T-helper 1 cell treated with Interleukin-12 subunit alpha and Interleukin-12 subunit beta and Interleukin-4 antibody, amounts not matched to agents 30 ng/mL and 1 ng/mL, for 36 hours (primary cell): ENCODE data around the gene CGNL1. TPM values are rescaled to one million over a fixed set of nuclear protein-coding genes. Genes with fewer than 3 reads are reported as not detected.

ENCODE experiments used
- intact Hi-C: fragments of 100-400 bp; cut with micrococcal nuclease; formaldehyde crosslinking; loops from one replicate; pipeline ENCODE4 v1.15.1; 2024
- total RNA-seq: library from RNA; stranded (reverse); gene quantifications from 2 replicates; pipeline ENCODE4 v1.2.3, GENCODE V29; 2022

The CGNL1 gene
- total RNA-seq, 1 donor from 2014 or later, result not detected

GRCh38 chr15:57353317-57353804, 22.9 kb upstream of the CGNL1 start:
- intact Hi-C loops, result no loop called here

- intact Hi-C loops, result no loop called here
Measured at GRCh38 chr15:57354436-57355123, 21.7 kb upstream of the CGNL1 start.

DNA sequence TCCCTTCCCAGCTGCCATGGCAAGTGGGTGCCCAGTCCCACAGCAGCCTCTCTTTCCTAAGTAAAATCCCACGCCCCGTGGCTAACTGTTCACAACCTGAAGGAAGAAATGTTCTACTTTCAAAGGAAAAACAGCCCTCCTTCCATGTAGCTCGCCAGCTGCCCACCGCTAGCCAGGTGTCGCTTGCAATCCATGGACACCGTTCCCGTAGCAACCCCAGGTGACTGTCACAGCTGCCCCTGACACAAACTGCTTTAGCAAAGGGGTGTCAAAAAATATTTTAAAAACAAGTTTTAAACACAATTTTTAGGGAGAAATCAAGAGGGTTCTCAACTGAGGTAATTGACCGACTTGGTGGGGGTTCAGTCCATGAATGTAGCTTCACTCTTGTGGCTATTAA, 21.0 kb upstream of the CGNL1 start:
- intact Hi-C loops, result no loop called here

DNA sequence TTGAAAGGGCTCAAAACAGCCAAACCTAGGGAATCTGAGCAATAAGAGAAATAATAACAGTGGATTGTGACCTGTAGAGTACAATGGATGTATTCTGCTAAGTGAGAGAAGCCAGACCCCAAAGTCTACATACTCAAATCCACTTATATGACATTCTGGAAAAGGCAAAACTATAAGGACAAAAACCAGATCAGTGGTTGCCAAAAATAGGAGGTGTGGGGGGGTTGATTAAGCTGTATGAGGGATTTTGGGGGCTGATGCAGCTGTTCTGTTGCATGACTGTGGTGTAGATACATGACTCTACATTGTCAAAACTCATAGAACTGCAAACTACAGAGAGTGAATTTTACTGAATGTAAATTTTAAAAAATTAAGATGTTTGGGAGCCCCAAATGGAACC, 20.1 kb upstream of the CGNL1 start:
- intact Hi-C loops, result no loop called here

DNA sequence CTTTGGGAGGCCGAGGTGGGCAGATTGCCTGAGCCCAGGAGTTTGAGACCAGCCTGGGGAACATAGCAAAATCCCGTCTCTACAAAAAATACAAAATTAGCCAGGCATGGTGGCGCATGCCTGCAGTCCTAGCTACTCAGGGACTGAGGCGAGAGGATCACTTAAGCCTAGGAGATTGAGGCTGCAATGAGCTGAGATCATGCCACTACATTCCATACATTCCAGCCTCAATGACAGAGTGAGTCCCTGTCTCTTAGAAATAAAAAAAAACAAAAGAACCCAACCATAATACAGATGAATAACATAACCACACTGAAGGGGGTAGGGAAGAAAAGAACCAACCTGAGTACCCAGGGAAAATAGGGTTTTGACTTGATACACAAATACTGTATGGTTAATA, 19.7 kb upstream of the CGNL1 start:
- intact Hi-C loops, result no loop called here

DNA sequence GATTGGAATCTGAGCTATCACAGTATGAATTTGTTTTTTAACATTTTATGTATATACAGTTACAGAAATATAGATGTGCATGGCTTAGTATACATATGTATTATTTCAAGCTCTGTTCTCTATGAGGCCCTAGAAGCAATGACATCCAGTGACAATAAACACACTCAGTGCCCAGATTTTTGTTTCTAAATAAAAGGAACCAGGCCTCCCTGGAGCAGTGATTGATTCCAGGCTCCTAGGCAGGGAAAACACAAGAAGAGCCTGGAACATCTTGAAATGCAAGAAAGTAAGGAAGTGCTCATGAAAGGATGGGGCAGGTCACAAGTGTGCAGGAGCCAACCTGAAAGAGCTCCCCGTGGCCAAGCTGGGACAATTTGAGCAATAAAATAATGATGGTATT, 18.5 kb upstream of the CGNL1 start:
- intact Hi-C loops, result no loop called here

DNA sequence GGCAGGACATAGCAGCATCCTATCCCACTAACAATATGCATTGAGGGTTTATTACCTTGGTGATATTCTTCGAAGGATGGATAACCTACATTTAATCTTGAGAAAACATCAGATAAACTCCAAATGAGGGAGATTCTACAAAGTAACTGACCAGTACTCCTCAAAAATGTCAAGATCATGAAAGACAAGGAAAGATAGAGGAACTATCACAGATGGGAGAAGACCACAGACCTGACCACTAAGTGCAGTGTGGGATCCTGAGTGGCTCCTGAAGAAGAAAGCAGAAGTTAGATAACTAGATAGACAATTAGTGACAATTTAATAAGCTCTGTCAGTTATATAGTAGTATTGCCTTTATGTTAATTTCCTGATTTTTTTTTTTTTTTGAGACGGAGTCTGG, 17.7 kb upstream of the CGNL1 start:
- intact Hi-C loops, result no loop called here

DNA sequence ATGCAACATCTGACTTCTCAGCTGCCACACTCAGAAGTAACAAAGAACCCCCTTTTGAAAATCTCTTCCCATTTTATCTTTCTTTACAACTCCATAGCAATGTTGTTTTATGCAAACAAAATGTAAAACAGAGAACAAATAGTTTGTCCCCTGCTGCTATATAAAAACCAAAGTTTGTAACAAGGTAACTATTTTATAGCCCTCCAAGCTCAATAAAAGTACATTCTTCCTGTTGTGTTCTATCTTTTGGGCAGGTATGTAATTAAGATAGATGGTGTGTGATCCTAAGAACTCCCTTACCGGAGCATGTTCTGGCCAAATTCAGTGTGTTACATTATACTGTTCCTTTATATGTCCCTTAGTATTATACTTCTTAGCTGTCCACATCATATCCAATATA, 12.6 kb upstream of the CGNL1 start:
- intact Hi-C loops, result no loop called here

DNA sequence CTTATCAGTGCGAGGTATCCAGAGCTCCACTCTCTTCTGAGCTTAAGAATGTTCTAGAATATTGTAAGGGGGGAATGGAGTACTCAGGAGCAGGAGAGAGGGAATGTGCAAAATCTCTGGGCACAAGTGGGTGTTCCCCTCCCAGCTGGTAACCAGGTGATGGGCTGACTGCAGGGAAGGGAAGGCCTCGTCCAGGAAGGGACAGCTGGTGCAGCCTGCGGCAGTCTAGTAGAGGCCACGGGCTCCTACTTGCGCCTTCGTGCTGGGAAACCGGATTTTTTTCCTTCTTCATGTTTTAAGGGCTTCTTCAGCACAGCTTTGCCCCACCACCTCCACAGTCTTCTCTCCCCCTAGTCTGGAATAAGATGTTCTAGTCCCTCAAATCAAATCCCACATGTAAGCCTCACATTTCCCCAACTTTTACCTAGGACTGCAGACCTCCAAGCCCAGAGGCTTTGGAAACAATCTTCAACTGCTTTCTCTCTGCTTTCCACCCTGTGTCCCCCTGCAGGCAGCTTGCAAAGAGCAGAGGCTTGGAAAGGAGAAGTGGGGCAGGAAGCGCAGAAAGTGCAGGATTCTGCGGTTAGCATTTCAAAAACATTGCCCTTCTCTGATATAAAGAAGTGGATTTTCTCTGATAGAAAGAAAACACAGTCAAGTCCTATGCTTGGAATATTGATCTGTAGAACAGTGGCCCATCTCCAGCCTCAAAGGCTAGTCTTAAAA, 11.9 kb upstream of the CGNL1 start:
- intact Hi-C loops, result no loop called here

GRCh38 chr15:57367556-57367955, 8.7 kb upstream of the CGNL1 start:
- intact Hi-C loops, result no loop called here

GRCh38 chr15:57370929-57371328, 5.4 kb upstream of the CGNL1 start:
- intact Hi-C loops, result no loop called here

DNA sequence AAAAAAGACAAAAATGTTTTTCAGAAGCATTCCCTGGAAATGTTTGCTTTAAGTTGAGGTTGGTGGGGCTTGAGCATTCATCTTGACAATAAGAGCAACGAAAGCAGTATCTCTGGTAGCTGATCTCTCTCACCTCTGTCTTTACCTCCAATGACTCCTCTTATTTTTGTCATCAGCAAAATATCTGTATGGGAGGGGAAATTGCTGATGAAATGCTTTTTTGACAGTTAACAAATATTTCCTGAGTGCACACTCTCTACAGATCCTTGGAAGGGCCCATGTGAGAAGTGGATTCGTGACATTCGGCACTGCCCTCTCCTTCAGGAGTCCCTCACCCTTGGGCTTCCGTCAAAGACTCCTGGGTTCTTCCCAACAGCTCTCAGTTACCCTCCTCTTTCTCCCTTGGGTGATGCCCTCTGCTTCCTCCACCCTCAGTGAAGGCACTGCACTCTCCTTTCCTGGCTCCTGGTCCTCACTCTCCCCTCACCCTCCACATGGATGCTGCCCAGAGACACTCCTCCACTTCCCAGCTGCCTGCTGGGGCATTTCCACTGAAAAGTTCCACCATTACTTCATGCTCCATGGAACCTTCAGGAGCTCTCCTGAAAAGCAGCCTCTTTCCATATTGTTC, 2.9 kb upstream of the CGNL1 start:
- intact Hi-C loops, result no loop called here

GRCh38 chr15:57373882-57374276, 2.4 kb upstream of the CGNL1 start:
- intact Hi-C loops, result no loop called here

DNA sequence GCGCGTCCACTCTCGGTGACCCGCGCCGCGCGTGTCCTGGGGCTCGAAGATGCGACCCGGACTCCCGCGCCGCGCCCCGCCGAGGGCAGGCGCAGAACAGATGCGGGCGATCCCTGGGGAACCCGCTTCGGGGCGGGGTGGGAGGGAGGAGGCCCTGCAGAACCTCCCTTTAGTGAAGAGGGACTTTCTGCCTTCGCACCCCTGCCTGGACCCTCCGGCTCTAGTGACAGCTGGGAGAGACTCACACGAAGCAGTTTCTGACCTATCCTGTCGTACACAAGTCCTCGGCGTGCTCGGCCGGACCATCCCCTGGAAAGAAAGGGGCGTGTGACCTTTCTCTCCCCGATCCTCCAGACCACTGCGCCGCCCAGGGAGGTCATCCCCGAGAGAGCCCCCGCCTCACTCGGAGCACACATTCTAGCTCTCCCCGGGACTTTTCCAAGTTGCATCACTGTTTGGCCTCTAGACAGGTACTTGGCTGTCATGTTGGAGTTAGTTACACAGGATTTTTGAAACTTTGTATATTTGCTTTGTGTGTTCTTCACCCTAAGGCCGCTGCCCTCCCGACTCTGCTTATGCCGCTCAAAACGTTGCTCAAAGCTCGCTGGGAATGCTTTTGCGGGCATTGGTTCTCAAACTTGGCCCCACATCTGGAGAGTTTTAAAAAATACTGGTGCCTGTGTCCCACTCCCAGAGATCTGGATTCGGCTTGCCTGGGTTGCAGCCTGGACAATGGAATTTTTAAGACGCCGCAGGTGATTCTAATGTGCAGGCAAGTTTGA, 582 bp downstream of the CGNL1 start:
- intact Hi-C loops, result no loop called here

- intact Hi-C loops, result no loop called here
Measured at GRCh38 chr15:57377478-57377847, 1.2 kb downstream of the CGNL1 start.

DNA sequence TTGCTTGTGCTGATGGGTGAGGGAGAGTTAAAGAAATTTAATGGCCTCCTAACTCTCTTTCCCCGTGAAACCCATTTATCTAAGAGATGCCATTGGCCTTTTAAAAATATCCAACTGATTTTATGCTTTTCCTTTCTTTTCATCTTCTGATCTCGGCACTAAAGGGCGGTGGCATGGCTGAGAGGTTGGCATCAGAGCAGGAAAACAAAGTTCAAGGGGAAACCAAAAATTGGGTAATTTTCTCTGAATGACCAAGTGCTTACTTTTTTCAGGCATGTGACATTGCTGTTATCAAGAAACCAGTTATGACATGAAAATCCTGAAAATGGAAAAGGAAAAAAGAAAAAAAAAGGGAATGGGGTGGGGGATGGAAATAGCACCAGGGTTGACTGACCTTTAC, 3.2 kb downstream of the CGNL1 start:
- intact Hi-C loops, result no loop called here

DNA sequence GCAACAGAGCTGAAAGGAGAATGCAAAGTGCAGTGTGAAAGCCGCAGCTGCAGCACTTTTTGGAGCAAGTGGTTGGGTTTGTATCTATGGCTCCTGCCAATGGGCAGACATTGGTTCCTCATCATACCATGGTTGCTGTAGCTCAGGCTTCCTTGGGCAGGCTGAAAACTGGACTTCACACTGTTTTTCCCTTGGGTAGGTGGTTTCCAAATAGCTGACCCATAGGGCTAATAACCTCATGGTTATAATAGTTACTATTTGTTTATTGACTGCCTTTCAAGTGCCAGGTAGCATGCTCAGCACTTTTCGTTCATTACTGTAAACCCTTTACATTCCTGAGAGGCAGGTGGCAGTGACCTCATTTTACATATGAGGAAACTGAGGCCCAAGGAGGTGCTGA, 4.5 kb downstream of the CGNL1 start:
- intact Hi-C loops, result no loop called here

GRCh38 chr15:57382215-57382614, 5.9 kb downstream of the CGNL1 start:
- intact Hi-C loops, result no loop called here

GRCh38 chr15:57382969-57383368, 6.7 kb downstream of the CGNL1 start:
- intact Hi-C loops, result no loop called here

DNA sequence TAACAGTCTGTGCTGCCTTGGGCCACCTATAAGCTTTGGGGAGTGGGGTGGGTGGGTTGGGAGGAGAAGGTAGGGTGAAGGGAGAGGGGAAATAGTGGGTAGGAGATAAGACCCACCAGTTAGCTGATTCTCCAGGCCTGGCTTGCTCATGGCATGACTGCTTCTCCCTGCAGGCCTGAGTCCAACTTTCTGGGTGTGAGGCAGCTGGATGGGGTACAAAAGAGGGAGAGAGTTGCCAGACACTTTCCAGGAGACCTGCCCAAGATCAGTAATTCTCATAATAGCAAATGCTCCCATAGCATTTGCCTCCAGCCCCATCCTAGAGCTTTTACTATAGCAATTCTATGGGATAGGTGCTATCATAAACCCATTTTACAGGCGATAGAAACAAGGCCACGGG, 7.7 kb downstream of the CGNL1 start:
- intact Hi-C loops, result no loop called here

DNA sequence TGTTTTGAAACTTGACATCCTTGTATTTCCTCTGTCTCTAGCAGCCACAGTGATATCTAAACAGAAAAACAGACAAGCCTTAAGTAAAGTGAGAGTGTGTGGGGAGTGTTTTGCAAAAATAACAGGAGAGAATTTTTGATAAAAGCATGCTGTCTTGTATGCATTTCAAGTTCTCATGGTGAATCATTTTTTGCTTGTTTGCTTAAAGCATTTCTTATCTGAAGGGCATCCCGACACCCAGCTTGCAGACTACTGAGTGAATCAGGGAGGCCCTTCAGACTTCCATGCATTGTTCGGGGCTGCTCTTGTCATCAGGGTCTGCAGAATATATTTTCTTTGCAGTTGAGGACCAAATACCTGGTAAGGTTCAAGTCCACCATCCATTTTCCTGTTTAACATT, 8.5 kb downstream of the CGNL1 start:
- intact Hi-C loops, result no loop called here

DNA sequence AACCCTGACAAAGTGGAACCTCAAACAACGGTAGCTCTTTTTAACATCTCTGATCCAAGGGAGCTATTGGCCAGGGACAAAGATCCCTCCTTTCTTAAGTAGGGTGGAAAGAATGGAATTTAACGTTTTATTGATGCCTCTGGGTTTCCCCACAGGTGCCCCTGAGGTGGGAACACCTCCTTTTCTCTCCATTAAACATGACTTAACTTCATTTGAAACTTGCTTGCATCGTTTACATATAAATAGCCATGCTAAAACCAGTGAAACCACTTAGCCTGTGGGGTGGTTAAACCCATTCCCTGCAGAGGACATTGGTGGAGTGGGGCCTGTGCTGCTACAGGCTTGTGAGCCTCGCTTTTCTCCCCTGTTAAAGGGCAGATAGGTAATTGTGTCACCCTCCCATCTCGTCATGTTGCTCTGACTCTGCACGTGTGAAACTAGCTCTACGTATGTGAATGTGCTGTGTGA, 9.7 kb downstream of the CGNL1 start:
- intact Hi-C loops, result no loop called here
